LoVo (cell line): ENCODE measurements around the gene WDR19.
"Not testable (repeated sequence)": the region's sequence is repeated elsewhere in the genome, so short reads cannot be mapped to it uniquely, and the experiment has no call there.

Source experiments
- DNase-seq: peaks from one replicate; pipeline ENCODE4 v3.0.0-alpha.2; 2016; ENCODE audit warnings: low spot score

Gene WDR19

DNA sequence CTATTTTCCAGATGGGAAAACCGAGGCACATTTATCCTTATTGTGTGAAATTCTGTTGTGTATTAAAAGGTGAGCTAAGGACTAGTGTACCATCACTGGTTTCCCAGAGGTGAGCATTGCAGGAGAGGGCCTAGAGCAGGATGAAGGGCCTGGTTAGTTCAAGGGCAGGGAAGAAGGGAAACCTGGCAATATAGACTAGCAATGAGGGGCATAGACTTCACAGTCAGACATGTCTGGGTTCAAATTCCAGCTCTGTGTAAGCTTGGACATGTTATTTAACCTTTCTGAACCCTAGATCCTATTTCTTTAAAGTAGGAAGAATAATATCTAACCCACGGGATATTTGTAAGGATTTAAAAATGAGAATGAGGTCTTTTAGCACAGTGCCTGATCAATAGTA is 50.8 kb downstream of the WDR19 start:
- DNase-seq: no peak

- DNase-seq: no peak
Measured at GRCh38 chr4:39233783-39234182, 51.5 kb downstream of the WDR19 start.

DNA sequence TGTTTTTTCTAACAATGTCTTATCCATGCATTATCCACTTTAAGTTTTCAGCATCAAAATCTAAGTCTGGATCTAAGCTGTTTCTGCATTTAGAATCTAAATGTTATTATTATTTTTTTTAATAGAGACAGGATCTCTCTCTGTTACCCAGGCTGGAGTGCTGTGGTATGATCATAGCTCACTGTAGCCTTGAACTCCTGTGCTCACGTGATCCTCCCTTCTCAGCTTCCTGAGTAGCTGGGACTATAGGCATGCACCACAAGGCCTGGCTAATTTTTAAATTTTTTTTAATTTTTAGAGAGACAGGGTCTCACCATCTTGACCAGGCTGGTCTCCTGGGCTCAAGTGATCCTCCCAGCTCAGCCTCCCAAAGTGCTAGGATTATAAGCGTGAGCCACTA is 52.7 kb downstream of the WDR19 start:
- no peak for DNase-seq

- no peak for DNase-seq
Measured at GRCh38 chr4:39235696-39236095, 53.4 kb downstream of the WDR19 start.

- DNase-seq: no peak
Measured at GRCh38 chr4:39237179-39237578, 54.9 kb downstream of the WDR19 start.

DNA sequence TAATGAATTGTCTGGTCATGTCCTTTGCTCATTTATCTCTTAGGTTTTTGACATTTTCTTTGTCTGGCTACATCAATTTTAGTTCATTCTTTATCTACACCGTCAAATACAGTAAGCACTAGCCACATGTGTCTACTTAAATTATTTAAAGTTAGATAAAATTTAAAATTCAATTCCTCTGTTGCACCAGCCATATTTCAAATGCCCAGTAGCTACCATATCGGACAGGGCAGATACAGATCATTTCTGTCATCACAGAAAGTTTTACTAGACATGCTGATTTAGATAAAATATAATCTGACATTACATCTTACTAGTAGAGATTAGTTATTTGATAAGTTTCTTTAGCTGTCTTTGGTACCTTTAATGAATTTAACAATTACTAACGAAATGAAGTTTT is 61.1 kb downstream of the WDR19 start:
- DNase-seq: no peak

GRCh38 chr4:39255266-39255665 is 72.9 kb downstream of the WDR19 start:
- no peak for DNase-seq

DNA sequence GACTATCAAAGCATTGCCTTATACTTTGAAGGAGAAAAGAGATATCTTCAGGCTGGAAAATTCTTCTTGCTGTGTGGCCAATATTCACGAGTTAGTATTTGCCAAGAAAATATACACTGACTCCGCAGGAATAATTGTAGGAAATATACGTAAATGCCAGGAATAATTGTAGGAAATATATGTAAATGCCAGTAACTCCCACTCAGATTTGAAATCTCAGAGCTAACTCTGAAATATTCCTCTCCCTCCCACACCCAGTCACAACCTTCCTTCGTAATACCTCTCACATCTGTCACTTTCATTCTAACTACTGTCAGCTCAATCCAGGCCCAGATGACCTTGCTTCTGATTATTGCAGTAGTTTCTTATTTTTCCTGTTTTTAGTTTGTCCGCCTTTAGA is 73.5 kb downstream of the WDR19 start:
- DNase-seq: no peak

DNA sequence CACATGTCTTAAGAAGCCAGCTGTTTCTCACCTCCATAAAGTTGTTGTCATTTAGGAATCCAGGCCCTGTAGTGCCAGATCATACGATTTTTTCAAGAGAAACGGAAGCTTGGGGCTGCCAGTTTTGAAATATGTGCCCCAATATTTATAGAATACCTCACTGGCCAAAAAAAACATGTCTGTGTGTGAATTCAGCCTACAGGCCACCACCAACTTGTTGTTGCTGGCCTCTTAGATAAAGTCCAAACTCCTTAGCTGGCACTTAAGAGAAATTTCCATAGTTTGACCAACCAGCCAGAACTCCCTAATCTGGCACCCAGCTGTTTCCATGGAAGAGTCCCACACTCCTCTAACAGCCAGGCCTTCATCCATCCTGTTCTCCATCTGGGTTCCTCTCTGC is 74.1 kb downstream of the WDR19 start:
- no peak for DNase-seq

- no peak for DNase-seq
Measured at GRCh38 chr4:39259571-39260330, 77.4 kb downstream of the WDR19 start.

GRCh38 chr4:39263895-39264294 is 81.6 kb downstream of the WDR19 start:
- no peak for DNase-seq

- DNase-seq: no peak
Measured at GRCh38 chr4:39274503-39274902, 92.2 kb downstream of the WDR19 start.

DNA sequence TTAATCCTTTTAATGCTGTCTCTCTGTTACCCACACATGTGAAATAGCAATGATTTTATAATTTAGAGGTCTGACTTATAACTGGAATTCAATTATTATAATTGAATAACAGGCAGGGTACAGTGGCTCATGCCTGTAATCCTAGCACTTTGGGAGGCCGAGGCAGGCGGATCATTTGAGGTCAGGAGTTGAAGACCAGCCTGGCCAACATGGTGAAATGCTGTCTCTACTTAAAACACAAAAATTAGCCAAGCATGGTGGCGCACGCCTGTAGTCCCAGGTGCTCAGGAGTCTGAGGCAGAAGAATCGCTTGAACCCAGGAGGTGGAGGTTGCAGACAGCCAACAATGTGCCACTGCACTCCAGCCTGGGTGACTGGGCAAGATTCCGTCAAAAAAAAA is 95.3 kb downstream of the WDR19 start:
- not testable (repeated sequence) for DNase-seq

DNA sequence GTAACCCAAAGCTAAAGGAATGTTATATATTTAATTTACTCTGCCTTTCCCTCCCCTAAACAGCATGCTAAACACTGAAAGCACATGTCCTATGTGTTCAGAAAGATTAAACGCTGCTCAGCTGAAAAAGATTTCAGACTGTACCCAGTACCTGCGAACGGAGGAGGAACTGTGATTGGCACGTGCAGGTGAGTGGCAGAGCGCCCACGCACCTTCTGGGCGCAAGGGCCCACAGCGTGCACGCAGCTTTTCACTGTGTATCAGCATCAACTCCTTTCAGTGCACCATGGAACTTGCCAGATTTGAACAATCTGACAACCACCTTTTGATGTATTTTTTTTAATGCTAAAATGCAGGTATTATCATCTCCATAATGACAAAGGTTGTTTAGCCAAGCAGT is 96.1 kb downstream of the WDR19 start:
- DNase-seq: no peak

- DNase-seq: no peak
Measured at GRCh38 chr4:39279416-39279815, 97.1 kb downstream of the WDR19 start.

DNA sequence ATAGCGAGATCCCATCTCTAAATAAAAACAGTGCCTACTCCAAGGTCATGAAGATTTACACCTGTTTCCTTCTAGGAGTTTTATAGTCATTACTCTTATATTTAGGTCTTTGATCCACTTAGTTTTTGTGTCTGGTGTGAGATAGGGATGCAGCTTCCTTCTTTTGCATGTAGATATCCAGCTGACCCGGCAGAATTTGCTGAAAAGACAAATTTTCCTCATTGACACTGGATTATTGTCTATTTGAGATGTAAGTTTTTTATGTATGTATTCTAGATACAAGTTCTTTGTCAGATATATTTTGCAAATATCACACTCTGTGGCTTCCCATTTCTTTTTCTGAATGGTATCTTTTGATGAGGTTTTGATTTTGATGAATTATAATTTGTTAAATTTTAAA is 98.4 kb downstream of the WDR19 start:
- no peak for DNase-seq

GRCh38 chr4:39285111-39285795 is 102.9 kb downstream of the WDR19 start:
- DNase-seq: no peak

DNA sequence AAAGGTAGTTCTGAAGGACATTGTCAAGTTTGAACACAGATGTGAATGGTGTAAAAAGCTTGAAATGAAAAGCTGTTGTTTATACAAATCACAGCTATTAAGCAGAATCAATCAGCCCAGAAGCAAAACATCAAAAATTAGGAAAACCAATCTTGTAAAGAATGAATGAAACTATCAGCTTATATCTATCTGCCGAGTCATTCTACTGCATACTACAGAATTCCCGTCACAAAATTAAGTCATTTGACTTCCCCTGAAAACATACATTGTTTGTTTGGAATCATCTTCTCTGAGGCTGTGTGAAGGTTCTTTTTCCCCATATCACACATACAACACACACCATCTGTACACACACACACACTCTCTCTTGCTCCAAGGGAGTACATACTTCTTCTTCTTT is 103.5 kb downstream of the WDR19 start:
- DNase-seq: no peak

DNA sequence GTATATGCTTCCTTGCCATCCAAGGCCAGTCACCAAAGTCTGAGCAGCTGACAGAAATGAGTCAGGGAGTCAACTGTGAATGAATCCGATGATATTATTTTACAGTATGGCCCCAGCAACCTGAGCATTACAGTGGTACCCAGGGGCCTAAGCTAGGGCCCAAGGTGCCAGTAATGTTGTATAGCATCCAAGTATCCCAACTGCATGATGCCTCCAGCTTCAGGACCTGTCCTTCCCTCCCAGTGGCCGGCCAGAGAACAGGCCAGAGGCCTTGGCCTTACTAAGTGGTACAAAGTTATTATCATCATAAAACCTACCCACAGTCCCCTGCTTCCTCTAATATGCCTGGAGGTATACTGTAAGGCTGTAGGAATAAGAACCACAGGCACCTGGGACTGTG is 103.9 kb downstream of the WDR19 start:
- no peak for DNase-seq

DNA sequence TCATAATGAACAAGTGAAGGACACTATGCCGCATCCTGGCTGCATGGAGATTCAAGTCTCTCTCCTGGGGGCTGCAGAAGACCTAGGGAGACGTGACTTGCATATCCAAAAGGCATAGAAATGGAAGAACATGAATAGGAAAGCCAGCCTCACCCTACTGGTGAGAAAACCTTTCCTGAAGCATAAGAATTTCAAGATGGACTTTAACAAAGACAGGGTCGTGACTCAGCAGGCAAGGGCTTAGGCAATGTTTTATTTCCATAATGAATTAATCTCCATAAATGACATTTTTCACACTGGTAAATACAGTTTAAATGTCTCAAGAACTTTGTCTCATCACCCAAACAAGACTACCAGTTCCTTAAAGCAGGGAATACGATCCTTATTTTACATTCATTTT is 104.9 kb downstream of the WDR19 start:
- DNase-seq: no peak

DNA sequence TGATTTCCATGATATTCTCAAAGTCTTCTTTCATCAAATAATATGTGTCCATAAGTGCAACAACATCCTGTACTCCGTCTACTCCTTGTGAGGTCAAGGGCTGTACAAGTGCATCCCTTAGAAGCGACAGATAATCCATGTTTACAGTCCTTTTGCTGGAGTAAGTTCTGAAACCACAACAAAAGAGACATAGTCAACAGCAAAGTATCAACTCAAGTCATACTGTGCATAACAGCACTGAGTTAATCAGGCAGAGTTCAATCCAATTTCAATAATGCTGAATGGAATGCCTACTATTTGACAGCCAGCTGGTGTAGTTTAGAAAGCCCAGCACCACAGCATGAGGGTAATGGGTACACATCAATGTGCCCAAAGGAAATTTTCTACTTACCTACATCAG is 109.4 kb downstream of the WDR19 start:
- no peak for DNase-seq

DNA sequence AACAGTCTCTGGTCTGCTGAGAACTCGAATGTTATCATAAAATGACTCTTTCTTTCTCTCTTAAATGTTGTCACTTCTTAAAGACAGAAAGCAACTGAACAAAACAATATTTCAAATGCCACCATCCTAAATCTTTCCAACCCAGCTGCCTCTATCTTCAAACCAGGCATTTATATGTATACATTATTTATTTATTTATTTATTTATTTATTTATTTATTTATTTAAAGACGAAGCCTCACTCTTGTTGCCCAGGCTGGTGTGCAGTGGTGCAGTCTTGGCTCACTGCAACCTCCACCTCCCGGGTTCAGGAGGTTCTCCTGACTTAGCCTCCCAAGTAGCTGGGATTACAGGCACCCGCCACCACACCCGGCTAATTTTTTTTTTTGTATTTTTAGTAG is 110.1 kb downstream of the WDR19 start:
- not testable (repeated sequence) for DNase-seq

- DNase-seq: no peak
Measured at GRCh38 chr4:39295784-39296183, 113.5 kb downstream of the WDR19 start.

DNA sequence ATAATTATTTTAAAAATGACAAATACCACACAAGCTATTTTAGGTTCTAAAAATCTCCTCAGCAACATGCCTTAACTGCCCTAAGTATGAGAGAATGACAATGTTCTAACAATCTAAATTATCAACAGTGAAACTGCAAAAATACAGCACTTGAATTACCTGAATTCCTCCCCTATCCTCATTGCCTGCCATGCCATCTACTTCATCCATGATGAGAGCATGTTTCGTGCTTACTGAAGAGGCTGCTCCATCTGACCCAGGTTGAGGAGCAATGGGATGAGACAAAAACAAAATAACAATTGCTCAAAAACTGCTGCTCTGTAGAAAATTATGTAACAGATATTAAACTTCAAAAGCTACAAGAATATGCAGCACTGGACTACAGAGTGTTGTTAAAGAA is 120.6 kb downstream of the WDR19 start:
- no peak for DNase-seq
